NCI-H2029 (cell line): ENCODE results near the gene PEAK1.

Source experiments
- DNase-seq: peaks from one replicate; lab custom pipeline; 2025; lab: John Stamatoyannopoulos, UW

The PEAK1 gene

GRCh38 chr15:77358545-77359240 is 61.2 kb downstream of the PEAK1 start:
- no peak for DNase-seq

- DNase-seq, result no peak
Observed at GRCh38 chr15:77356305-77356704, 63.6 kb downstream of the PEAK1 start.

DNA sequence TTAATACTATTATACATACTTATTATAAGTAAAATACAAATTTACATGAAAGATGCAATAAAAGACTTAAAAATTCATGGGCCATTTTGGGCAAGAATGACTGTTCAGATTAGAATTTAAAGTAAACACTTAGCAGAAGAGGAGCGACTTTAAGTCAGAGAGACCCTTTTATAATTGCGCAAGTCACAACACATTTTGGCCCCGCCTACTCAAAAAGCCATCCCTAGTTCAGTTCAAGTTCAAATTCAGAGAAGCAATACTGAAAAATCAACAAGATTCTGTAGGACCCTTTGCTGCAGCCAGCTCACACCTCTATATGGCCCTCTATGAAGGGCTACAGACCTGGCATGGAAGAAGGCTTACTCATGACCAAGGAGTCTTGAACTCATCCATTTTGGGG is 64.6 kb downstream of the PEAK1 start:
- DNase-seq, result no peak

- DNase-seq, result no peak
Observed at GRCh38 chr15:77354063-77354462, 65.8 kb downstream of the PEAK1 start.

GRCh38 chr15:77352887-77353286 is 67.0 kb downstream of the PEAK1 start:
- no peak for DNase-seq

- no peak for DNase-seq
Observed at GRCh38 chr15:77350792-77351191, 69.1 kb downstream of the PEAK1 start.

DNA sequence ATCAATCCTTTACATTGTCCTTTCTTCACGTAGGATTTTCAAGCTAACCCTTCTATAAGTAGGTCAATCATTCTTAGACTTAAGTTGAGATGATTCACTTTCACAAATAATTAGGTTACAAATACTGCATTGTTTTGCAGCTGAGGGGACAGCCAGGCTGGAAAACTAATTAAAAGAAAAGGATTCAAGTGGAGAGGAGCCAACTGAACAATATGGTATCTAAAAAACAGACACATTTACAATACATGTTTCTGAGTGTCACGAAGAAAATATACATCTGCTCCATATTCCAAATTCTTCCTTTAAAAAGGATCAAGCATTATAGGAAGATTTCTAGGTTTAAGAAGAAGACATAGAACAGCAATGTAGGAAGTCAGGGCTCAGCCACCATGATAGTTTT is 70.2 kb downstream of the PEAK1 start:
- DNase-seq, result no peak

DNA sequence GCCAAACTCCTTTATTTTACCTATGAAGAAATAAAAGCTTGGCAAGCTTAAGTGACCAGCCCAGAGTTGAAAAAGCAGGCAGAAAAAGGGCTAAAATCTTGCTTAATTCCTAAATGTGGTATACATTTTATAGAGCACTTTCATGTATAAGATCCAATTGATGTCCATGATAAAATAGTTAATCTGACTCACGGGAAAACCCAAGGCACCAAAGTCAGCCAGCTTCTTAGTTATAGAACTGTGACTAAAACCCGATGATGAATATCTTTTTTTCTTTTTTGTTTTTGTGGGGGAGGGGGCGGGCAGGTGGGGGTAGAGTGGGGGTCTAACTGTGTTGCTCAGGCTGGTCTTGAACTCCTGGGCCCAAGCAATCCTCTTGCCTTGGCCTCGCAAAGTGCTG is 71.4 kb downstream of the PEAK1 start:
- DNase-seq, result no peak

DNA sequence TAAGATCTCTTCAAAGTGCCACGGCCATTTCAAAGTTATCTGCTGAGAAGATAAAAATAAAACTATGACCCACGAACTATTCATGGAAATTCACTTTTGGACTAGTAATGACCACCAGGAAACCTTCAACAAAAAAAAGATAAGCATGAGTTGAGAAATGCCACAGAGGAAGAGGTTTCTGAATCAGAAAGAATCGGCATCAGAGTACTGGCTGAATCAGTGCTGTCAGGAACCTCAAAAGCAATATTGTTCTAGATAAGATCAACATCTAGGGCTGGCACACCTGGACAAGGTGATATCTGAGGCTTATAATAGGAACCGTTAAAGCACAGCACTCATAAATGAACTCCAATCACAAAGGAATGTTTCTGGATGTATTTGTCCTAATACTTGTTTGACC is 72.7 kb downstream of the PEAK1 start:
- DNase-seq, result no peak

GRCh38 chr15:77346245-77347036 is 73.5 kb downstream of the PEAK1 start:
- peak; percentile 22 for DNase-seq

DNA sequence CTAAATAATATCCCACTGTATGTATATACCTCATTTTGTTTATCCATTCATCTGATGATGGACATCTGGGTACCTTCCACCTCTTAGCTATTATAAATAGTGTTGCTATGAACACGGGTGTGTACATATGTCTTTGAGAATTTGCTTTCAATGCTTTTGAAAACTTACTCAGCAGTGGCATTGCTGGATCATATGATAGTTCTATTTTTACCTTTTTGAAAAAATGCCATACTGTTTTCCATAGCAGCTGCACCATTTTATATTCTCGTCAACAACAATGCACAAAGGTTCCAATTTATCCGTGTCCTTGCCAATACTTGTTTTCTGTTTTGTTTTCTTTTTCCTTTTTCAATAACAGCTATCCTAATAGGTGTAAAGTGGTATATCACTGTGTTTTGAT is 77.1 kb downstream of the PEAK1 start:
- DNase-seq, result no peak

GRCh38 chr15:77340245-77340644 is 79.7 kb downstream of the PEAK1 start:
- no peak for DNase-seq

DNA sequence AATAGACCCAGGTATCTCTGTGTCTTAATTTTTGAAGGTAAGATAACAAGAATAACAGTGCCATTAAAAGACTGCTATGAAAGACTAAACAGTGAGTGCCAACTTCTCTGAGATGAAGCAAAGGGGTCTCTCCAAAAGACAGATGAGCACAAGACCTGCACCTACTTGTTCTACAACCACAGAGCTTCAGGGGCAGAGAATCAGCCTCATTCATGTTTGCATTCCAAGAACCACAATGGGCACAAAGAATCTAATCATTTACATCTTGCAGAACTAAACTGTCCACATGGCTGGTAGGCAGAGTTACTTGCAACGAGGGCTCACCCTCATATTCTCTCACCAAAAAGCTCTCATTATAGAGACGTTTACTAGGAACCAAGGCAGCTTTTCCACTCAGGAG is 83.9 kb downstream of the PEAK1 start:
- DNase-seq, result no peak

- DNase-seq, result no peak
Observed at GRCh38 chr15:77335298-77335697, 84.6 kb downstream of the PEAK1 start.

DNA sequence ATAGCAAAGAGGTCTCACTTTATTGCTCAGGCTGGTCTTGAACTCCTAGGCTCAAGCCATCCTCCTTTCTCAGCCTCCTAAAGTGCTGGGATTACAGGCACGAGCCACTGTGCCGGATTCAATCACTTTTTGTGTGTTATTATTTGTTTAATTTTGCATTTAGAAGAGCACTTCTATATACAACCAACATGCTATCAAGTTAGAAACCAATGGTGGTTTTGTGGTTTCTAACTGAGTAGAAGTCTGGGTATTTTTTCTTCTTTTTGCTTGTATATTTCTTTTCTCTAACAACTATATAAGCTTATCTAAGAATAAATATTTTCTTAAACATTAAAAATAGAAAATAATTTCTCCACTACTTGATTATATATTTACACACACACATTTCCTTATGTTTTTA is 86.7 kb downstream of the PEAK1 start:
- DNase-seq, result no peak

GRCh38 chr15:77329202-77329601 is 90.7 kb downstream of the PEAK1 start:
- DNase-seq, result no peak

- no peak for DNase-seq
Observed at GRCh38 chr15:77327844-77328529, 91.9 kb downstream of the PEAK1 start.

- DNase-seq, result no peak
Observed at GRCh38 chr15:77327168-77327567, 92.7 kb downstream of the PEAK1 start.

DNA sequence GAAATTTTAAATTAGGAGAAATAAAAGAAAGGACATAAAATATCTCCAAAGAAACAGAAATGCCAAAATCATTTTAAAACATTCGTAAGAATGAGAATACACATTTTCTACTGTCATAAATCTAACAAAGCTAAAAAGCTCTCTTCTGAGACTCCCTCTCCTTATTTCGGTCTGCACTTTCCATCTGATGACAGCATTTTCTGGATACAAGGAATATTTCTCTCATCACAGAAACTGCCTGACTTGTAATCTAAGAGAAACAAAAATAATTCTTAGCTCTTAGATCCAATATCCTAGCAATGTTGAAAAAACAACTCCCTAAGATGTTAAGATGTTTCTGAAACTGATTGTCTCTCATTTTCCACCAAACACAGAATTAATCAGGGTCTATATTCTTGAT is 93.5 kb downstream of the PEAK1 start:
- DNase-seq, result no peak

DNA sequence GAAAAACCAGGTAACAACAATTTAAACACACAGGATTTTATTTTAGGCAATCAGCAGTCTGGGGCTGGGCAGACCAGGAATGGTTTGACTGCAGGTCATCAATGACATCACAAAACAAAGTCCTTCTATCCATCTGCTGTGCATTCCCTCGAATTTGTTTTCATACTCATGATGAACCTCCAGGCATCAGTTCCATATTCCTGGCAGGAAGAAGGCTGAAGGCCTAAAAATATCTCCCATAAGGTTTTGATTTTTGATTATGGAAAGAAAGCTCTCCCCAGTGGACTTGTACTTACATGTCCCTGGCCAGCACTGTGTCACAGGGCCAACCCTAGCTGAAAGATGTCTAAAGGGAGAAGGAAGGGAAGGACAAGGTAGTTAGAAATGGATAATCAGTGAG is 107.4 kb downstream of the PEAK1 start:
- no peak for DNase-seq

GRCh38 chr15:77311618-77312398 is 108.1 kb downstream of the PEAK1 start:
- DNase-seq, result no peak

GRCh38 chr15:77311020-77311419 is 108.9 kb downstream of the PEAK1 start:
- no peak for DNase-seq
